ENCODE results near the gene AFF3. TPM values are rescaled to one million over a fixed set of nuclear protein-coding genes. Genes with fewer than 3 reads are reported as not detected.

The AFF3 gene
- total RNA-seq, 1 experiment from 2014 or later = 0.61 TPM

DNA sequence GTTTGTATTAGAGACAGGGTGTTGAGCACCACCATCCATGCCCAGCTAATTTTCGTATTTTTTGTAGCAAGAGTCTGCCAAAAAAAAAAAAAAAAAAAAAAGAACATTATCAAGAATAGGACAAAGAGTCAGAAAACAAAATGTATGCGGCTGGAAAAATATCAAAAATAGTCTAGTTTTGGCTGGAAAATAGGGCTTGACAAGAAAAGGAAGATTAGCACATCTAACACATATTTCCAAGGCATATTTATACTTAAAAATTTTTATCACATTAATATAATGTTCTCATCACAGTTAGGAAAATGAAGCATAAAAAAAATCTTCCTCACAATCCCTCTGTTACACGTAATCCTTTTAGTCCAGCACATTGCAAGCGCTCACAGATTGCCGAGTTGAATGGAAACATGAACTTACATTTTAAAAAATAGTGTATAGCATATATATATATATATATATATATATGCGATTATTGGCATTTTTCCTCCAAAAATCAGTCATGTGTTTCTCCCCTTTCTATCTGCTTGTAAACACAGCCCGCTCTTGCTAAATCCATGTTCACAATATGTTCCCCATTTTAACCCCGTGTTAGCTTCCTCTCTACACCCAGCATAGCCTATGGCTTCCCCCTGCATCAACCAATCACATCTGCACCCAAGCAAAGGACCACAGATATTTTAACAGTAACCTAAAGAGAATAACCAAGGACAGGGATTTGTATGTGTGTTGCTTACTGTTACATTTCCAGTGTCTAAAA is 183.0 kb downstream of the AFF3 start:
- peaks cover 71% of the 10 kb centered on the region for H3K27me3 ChIP-seq (ENCODE audit: insufficient read depth, low read length)
- H3K4me3 ChIP-seq (replicated peaks in 1 of 2; ENCODE audit: low read depth in 1 of 2, low read length in 2 of 2) = no peak overlapping the region
- no peaks in the 10 kb centered on the region for H3K9me3 ChIP-seq (ENCODE audit: control insufficient read depth in 1 of 2, insufficient read depth in 1 of 2, low read depth in 1 of 2, low read length in 2 of 2)
- no peak overlapping the region for H3K4me2 ChIP-seq (ENCODE audit: low read length)
- H3K36me3 ChIP-seq (ENCODE audit: control insufficient read depth in 1 of 2, insufficient read depth in 2 of 2, low read length in 2 of 2) = no peaks in the 10 kb centered on the region
- no peak for DNase-seq (ENCODE audit: low read depth, low spot score)
- no peaks in the 10 kb centered on the region for H3K79me2 ChIP-seq (ENCODE audit: insufficient read depth, low read length)
- ChIA-PET POLR2A (no interaction called here), CTCF (no interaction called here), RAD21 (ENCODE audit: low non-redundant PET in 1 of 2, low total read pairs in 2 of 2, uncharacterized antibody in 2 of 2, unreplicated experiment in 2 of 2) (no interaction called here)
- no peak for ATAC-seq
- H3K9me2 ChIP-seq (ENCODE audit: insufficient read depth) = no peaks in the 10 kb centered on the region
- no peak overlapping the region for H3K9ac ChIP-seq (ENCODE audit: low read length)
- intact Hi-C loops (cut with micrococcal nuclease) = no loop called here
- no TSS peak for BruUV-seq (replicated peaks)
- no peaks in the 10 kb centered on the region for H4K20me1 ChIP-seq (ENCODE audit: insufficient read depth)
- TF ChIP-seq FOSL1 (IDR thresholded peaks at IDR 0.05; ENCODE audit: low read depth) (no peak), POLR2A (IDR thresholded peaks at IDR 0.05; ENCODE audit: borderline replicate concordance, extremely low read depth, insufficient read depth, insufficient read length) (no peak), EGR1 (IDR thresholded peaks at IDR 0.05; ENCODE audit: low read depth) (no peak), EZH2phosphoT487 (IDR thresholded peaks at IDR 0.05; ENCODE audit: borderline replicate concordance) (no peak)
- no peaks in the 10 kb centered on the region for H3K4me1 ChIP-seq (ENCODE audit: control insufficient read depth in 1 of 2, insufficient read depth in 2 of 2, low read length in 2 of 2)
- no peak overlapping the region for H3K27ac ChIP-seq (ENCODE audit: low read depth, low read length)
- no peak overlapping the region for H2AFZ ChIP-seq (ENCODE audit: low read depth, low read length, poor library complexity, severe bottlenecking)

DNA sequence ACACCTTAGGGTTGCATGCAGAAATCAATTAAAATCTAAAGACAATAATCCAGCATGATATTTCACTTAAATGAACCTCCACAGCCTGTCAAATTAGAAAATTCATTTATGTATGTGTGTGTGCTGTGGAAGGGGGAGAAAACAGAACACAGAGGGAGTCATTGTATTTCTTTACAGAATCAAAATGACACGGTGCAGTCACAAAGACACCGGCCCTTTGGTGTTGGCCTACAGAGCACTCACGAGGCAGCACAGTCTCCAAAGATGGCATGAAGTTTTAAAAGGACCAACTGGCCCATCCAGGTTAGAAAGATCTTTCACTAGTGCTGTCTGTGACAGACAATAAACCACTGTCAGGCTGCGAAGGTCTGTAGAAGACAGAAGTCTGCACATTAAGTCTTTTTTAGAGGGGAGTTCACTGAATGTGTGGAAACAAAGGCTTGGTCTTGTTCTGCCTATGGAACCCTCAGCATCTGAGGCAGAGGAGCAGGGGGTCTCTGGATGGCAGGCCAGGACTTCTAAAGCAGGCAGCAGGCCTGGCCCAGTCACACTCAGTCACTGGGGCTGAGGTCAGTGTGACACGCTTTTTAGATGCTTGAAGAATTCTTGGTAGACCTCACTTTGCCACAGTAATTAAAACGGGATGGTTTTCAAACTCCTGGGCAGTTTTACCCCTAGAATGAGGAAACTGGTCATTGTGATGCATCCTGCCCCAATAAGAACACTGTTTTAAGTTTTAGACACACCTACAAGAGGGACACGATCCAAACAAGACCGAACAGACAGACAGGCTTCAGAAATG is 184.9 kb downstream of the AFF3 start:
- intact Hi-C loops (cut with micrococcal nuclease) = no loop called here
- BruUV-seq (replicated peaks) = no TSS peak
- RAD21 ChIA-PET (ENCODE audit: low non-redundant PET in 1 of 2, low total read pairs in 2 of 2, uncharacterized antibody in 2 of 2, unreplicated experiment in 2 of 2) = no interaction called here

More for the DNA sequence above, 184.9 kb downstream of the AFF3 start:
- no peak for DNase-seq (ENCODE audit: low read depth, low spot score)
- Histone ChIP-seq H3K27ac (ENCODE audit: low read depth, low read length) (no peak overlapping the region), H3K36me3 (ENCODE audit: control insufficient read depth in 1 of 2, insufficient read depth in 2 of 2, low read length in 2 of 2) (no peaks in the 10 kb centered on the region), H3K9me3 (ENCODE audit: control insufficient read depth in 1 of 2, insufficient read depth in 1 of 2, low read depth in 1 of 2, low read length in 2 of 2) (no peaks in the 10 kb centered on the region), H2AFZ (ENCODE audit: low read depth, low read length, poor library complexity, severe bottlenecking) (no peak overlapping the region), H3K9ac (ENCODE audit: low read length) (no peak overlapping the region), H3K27me3 (ENCODE audit: insufficient read depth, low read length) (peaks cover 54% of the 10 kb centered on the region), H4K20me1 (ENCODE audit: insufficient read depth) (no peaks in the 10 kb centered on the region), H3K9me2 (ENCODE audit: insufficient read depth) (no peaks in the 10 kb centered on the region), H3K79me2 (ENCODE audit: insufficient read depth, low read length) (no peaks in the 10 kb centered on the region), H3K4me1 (ENCODE audit: control insufficient read depth in 1 of 2, insufficient read depth in 2 of 2, low read length in 2 of 2) (no peaks in the 10 kb centered on the region), H3K4me2 (ENCODE audit: low read length) (no peak overlapping the region), H3K4me3 (replicated peaks in 1 of 2; ENCODE audit: low read depth in 1 of 2, low read length in 2 of 2) (no peak overlapping the region)
- ChIA-PET POLR2A (no interaction called here), CTCF (no interaction called here)
- TF ChIP-seq, protein P1, sequence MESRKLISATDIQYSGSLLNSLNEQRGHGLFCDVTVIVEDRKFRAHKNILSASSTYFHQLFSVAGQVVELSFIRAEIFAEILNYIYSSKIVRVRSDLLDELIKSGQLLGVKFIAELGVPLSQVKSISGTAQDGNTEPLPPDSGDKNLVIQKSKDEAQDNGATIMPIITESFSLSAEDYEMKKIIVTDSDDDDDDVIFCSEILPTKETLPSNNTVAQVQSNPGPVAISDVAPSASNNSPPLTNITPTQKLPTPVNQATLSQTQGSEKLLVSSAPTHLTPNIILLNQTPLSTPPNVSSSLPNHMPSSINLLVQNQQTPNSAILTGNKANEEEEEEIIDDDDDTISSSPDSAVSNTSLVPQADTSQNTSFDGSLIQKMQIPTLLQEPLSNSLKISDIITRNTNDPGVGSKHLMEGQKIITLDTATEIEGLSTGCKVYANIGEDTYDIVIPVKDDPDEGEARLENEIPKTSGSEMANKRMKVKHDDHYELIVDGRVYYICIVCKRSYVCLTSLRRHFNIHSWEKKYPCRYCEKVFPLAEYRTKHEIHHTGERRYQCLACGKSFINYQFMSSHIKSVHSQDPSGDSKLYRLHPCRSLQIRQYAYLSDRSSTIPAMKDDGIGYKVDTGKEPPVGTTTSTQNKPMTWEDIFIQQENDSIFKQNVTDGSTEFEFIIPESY (IDR thresholded peaks at IDR 0.05; ENCODE audit: extremely low read depth, insufficient replicate concordance, low read length) = no peak
- TF ChIP-seq EGR1 (IDR thresholded peaks at IDR 0.05; ENCODE audit: low read depth) = no peak
- no peak for TF ChIP-seq CEBPB (IDR thresholded peaks at IDR 0.05; ENCODE audit: low read depth)
- TF ChIP-seq, protein P2, sequence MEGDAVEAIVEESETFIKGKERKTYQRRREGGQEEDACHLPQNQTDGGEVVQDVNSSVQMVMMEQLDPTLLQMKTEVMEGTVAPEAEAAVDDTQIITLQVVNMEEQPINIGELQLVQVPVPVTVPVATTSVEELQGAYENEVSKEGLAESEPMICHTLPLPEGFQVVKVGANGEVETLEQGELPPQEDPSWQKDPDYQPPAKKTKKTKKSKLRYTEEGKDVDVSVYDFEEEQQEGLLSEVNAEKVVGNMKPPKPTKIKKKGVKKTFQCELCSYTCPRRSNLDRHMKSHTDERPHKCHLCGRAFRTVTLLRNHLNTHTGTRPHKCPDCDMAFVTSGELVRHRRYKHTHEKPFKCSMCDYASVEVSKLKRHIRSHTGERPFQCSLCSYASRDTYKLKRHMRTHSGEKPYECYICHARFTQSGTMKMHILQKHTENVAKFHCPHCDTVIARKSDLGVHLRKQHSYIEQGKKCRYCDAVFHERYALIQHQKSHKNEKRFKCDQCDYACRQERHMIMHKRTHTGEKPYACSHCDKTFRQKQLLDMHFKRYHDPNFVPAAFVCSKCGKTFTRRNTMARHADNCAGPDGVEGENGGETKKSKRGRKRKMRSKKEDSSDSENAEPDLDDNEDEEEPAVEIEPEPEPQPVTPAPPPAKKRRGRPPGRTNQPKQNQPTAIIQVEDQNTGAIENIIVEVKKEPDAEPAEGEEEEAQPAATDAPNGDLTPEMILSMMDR (IDR thresholded peaks at IDR 0.05 in 2 of 3, conservative IDR thresholded peaks at IDR 0.05 in 1 of 3; ENCODE audit: borderline replicate concordance in 1 of 3, insufficient read depth in 1 of 3, low read depth in 2 of 3, low read length in 2 of 3) = no peak
- no peak for TF ChIP-seq POLR2A (IDR thresholded peaks at IDR 0.05; ENCODE audit: borderline replicate concordance, extremely low read depth, insufficient read depth, insufficient read length)
- TF ChIP-seq ELF1 (IDR thresholded peaks at IDR 0.05; ENCODE audit: borderline replicate concordance, low read depth) = no peak
- TF ChIP-seq ZFX (IDR thresholded peaks at IDR 0.05) = no peak
- TF ChIP-seq, protein P3, sequence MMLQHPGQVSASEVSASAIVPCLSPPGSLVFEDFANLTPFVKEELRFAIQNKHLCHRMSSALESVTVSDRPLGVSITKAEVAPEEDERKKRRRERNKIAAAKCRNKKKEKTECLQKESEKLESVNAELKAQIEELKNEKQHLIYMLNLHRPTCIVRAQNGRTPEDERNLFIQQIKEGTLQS (IDR thresholded peaks at IDR 0.05) = no peak
- no peak for ATAC-seq

All from HCT116 (cell line).